BLaER1 (cell line): ENCODE data around the gene PRKCZ.
A peak's percentile ranks its signal among the peaks of the same experiment; 100 is the strongest.

Experiments
- H3K27ac ChIP-seq: shearing (Covaris generic); formaldehyde crosslinking; 2 replicates; pipeline ENCODE4 v1.8.1; 2022
- H3K27me3 ChIP-seq: shearing (Covaris generic); formaldehyde crosslinking; 2 replicates; pipeline ENCODE4 v1.8.1; 2022
- H3K36me3 ChIP-seq: shearing (Covaris generic); formaldehyde crosslinking; 2 replicates; pipeline ENCODE4 v1.8.1; 2022
- H3K4me1 ChIP-seq: shearing (Covaris generic); formaldehyde crosslinking; 2 replicates; pipeline ENCODE4 v1.8.1; 2022
- H3K4me2 ChIP-seq: shearing (Covaris generic); formaldehyde crosslinking; 2 replicates; pipeline ENCODE4 v1.8.1; 2022
- H3K4me3 ChIP-seq: shearing (Covaris generic); formaldehyde crosslinking; 2 replicates; pipeline ENCODE4 v1.8.1; 2022
- H3K9ac ChIP-seq: shearing (Covaris generic); formaldehyde crosslinking; 2 replicates; pipeline ENCODE4 v1.8.1; 2022
- H3K9me3 ChIP-seq: shearing (Covaris generic); formaldehyde crosslinking; 2 replicates; pipeline ENCODE4 v1.8.1; 2022
- H4K20me1 ChIP-seq: shearing (Covaris generic); formaldehyde crosslinking; 2 replicates; pipeline ENCODE4 v1.8.1; 2022
- Cebpa-rat ChIP-seq: shearing (Covaris generic); IDR thresholded peaks from 2 replicates; pipeline ENCODE4 v1.8.1; 2022

The PRKCZ gene

DNA sequence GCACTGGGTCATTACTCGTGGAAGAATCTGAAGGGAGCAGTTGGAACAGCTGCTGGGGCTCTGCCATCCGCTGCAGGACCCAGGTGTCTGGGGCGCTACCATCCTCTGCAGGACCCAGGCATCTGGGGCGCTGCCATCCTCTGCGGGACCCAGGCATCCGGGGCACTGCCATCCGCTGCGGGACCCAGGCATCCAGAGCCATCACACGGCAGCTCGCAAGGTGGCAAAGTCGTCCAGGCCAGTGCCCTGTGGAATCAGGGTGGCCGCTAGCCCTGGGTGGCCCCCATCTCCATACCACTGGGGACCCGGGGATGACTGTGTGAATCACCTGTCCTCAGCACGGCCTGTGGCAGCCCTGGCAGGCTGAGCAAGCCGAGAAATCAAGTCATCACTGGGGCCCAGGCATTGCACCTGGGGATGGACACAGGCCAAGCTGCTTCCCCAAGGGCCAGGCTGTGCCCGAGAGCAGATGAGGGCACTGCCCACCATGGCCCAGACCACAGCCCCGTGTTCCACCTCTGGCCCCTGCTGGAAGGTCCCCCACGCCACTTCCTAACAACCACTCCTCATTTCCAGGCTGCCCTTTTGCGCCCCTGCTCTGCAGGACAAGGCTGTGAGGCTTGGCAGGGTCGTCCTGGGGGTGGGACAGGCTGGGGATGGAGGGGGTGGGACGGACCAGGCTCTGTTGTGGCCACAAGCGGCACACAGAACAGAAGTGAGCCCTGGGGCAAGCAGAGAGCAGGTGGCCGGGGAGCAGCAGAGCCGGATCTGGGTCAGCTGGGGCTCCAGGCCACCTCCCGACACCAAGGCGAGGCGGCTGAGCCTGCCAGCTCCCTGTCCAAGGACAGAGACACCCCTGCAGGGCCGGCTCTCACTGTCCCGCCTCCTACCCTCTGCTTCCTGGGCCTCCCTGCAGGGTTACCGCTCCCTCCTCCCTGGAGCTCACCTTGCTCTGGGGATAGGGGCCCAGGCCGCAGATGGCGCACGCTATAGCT lies 18.4 kb upstream of the PRKCZ start:
- Histone ChIP-seq H3K9ac (peak overlapping the region; percentile 62), H3K9me3 (no peaks in the 10 kb centered on the region), H3K36me3 (no peaks in the 10 kb centered on the region), H3K4me2 (peak overlapping the region; percentile 99), H4K20me1 (no peaks in the 10 kb centered on the region), H3K4me3 (peak overlapping the region; percentile 45), H3K27me3 (no peaks in the 10 kb centered on the region), H3K27ac (peak overlapping the region; percentile 97), H3K4me1 (peaks cover 75% of the 10 kb centered on the region)
- TF ChIP-seq Cebpa-rat, result no peak

DNA sequence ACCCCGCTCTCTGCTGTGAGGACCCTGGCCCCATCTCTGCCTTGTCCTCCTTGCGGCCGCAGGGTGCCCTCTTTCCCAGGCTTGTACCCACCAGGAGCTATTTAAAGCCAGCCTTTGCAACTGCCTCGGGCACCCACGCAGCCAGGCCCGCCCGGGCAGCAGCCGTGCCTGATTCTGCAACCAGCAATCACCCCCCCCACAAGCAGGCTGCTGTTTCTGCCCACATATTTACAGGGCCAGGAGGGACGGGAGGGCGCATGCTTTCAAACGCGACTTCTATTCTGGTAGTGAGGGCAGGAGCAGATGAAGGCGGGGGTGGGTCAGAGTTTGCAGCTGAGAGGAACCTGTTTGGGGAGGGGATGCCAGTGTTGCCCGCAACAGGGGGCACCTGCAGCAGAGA lies 17.5 kb upstream of the PRKCZ start:
- TF ChIP-seq Cebpa-rat, result no peak
- H3K4me3 ChIP-seq, result peak overlapping the region; percentile 45
- no peaks in the 10 kb centered on the region for H3K36me3 ChIP-seq
- peak overlapping the region; percentile 97 for H3K27ac ChIP-seq
- no peaks in the 10 kb centered on the region for H3K9me3 ChIP-seq
- peaks cover 66% of the 10 kb centered on the region for H3K4me1 ChIP-seq
- H3K9ac ChIP-seq, result peak overlapping the region; percentile 62
- peak overlapping the region; percentile 99 for H3K4me2 ChIP-seq
- H4K20me1 ChIP-seq, result no peaks in the 10 kb centered on the region
- H3K27me3 ChIP-seq, result no peaks in the 10 kb centered on the region

- Histone ChIP-seq H3K27me3 (no peaks in the 10 kb centered on the region), H3K36me3 (no peaks in the 10 kb centered on the region), H3K4me1 (peaks cover 64% of the 10 kb centered on the region)
Measured at GRCh38 chr1:2033165-2033564, 17.0 kb upstream of the PRKCZ start.

GRCh38 chr1:2036287-2036686 lies 13.9 kb upstream of the PRKCZ start:
- no peaks in the 10 kb centered on the region for H3K27me3 ChIP-seq
- peaks cover 42% of the 10 kb centered on the region for H3K4me1 ChIP-seq
- no peaks in the 10 kb centered on the region for H4K20me1 ChIP-seq
- no peak overlapping the region for H3K27ac ChIP-seq
- H3K9ac ChIP-seq, result no peak overlapping the region
- H3K4me2 ChIP-seq, result no peak overlapping the region
- H3K4me3 ChIP-seq, result no peak overlapping the region
- H3K36me3 ChIP-seq, result no peaks in the 10 kb centered on the region
- no peak for TF ChIP-seq Cebpa-rat
- 0 out of 2 replicates have a peak, but pooled peaks cover 8% of the 10 kb centered on the region for H3K9me3 ChIP-seq

More at GRCh38 chr1:2033165-2033564, 17.0 kb upstream of the PRKCZ start:
- Histone ChIP-seq H3K27ac (peak overlapping the region; percentile 97), H3K9me3 (no peaks in the 10 kb centered on the region), H3K4me2 (peak overlapping the region; percentile 99), H3K4me3 (peak overlapping the region; percentile 45; the same call in 1 of the 2 replicates), H4K20me1 (no peaks in the 10 kb centered on the region), H3K9ac (peak overlapping the region; percentile 62)
- no peak for TF ChIP-seq Cebpa-rat

- Histone ChIP-seq H3K9me3 (0 out of 2 replicates have a peak, but pooled peaks cover 8% of the 10 kb centered on the region), H3K4me1 (peaks cover 42% of the 10 kb centered on the region), H3K27me3 (no peaks in the 10 kb centered on the region), H3K9ac (no peak overlapping the region), H3K4me2 (no peak overlapping the region), H3K27ac (no peak overlapping the region), H4K20me1 (no peaks in the 10 kb centered on the region), H3K36me3 (no peaks in the 10 kb centered on the region), H3K4me3 (no peak overlapping the region)
- no peak for TF ChIP-seq Cebpa-rat
Measured at GRCh38 chr1:2037314-2037979, 12.8 kb upstream of the PRKCZ start.

DNA sequence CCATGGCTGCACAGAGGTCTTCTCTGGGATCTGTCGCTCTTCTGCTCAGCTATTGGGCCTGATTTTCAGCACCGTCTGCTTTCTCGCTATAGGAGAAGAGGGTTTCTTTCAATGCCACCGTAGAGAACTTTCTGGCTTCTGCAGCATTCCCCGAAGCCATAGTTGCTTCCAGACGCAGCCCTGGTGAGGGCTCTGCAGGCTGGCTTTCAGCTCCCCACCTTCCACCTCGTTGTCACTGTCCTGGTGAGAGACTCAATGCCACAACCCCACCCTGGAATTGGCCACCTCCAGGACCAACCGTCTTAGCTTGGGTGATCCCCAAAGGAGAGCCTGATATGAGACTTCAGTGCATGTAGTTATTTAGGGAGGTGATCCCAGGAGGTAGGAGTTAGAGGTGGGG lies 12.0 kb upstream of the PRKCZ start:
- H3K27me3 ChIP-seq, result no peaks in the 10 kb centered on the region
- no peak overlapping the region for H3K9ac ChIP-seq
- no peaks in the 10 kb centered on the region for H3K36me3 ChIP-seq
- H3K4me2 ChIP-seq, result no peak overlapping the region
- no peak overlapping the region for H3K4me3 ChIP-seq
- H3K4me1 ChIP-seq, result peaks cover 42% of the 10 kb centered on the region
- H3K9me3 ChIP-seq, result 0 out of 2 replicates have a peak, but pooled peaks cover 8% of the 10 kb centered on the region
- no peaks in the 10 kb centered on the region for H4K20me1 ChIP-seq
- no peak overlapping the region for H3K27ac ChIP-seq
- no peak for TF ChIP-seq Cebpa-rat

GRCh38 chr1:2039251-2039650 lies 11.0 kb upstream of the PRKCZ start:
- no peak overlapping the region for H3K27ac ChIP-seq
- H3K9me3 ChIP-seq, result 0 out of 2 replicates have a peak, but pooled peaks cover 8% of the 10 kb centered on the region
- no peaks in the 10 kb centered on the region for H3K36me3 ChIP-seq
- no peaks in the 10 kb centered on the region for H4K20me1 ChIP-seq
- no peaks in the 10 kb centered on the region for H3K27me3 ChIP-seq
- H3K4me2 ChIP-seq, result no peak overlapping the region
- peaks cover 44% of the 10 kb centered on the region for H3K4me1 ChIP-seq
- H3K4me3 ChIP-seq, result no peak overlapping the region
- H3K9ac ChIP-seq, result no peak overlapping the region
- no peak for TF ChIP-seq Cebpa-rat

- Histone ChIP-seq H3K4me2 (peak overlapping the region; percentile 39), H3K9ac (no peak overlapping the region), H3K4me1 (peaks cover 58% of the 10 kb centered on the region), H3K36me3 (no peaks in the 10 kb centered on the region), H3K27ac (no peak overlapping the region), H3K27me3 (no peaks in the 10 kb centered on the region), H3K9me3 (0 out of 2 replicates have a peak, but pooled peaks cover 8% of the 10 kb centered on the region), H4K20me1 (no peaks in the 10 kb centered on the region), H3K4me3 (no peak overlapping the region)
- no peak for TF ChIP-seq Cebpa-rat
Measured at GRCh38 chr1:2041305-2041704, 8.9 kb upstream of the PRKCZ start.

GRCh38 chr1:2041887-2042286 lies 8.3 kb upstream of the PRKCZ start:
- Histone ChIP-seq H3K9ac (no peak overlapping the region), H3K4me1 (peaks cover 64% of the 10 kb centered on the region), H3K36me3 (no peaks in the 10 kb centered on the region), H3K27me3 (peaks cover under 1% of the 10 kb centered on the region; the same call in 1 of the 2 replicates), H3K4me3 (no peak overlapping the region), H3K9me3 (0 out of 2 replicates have a peak, but pooled peaks cover 8% of the 10 kb centered on the region), H3K27ac (no peak overlapping the region), H3K4me2 (peak overlapping the region; percentile 39), H4K20me1 (no peaks in the 10 kb centered on the region)
- TF ChIP-seq Cebpa-rat, result no peak
